Liver (tissue), 9 donors: Measurements from ENCODE around the gene GLI3. TPM values are rescaled to one million over a fixed set of nuclear protein-coding genes. Genes with fewer than 3 reads are reported as not detected.

ENCODE experiments used
- DNase-seq: peaks from one replicate; pipeline ENCODE4 v3.0.0-alpha.2; 2017; ENCODE audit warnings: low spot score
- H3K27ac ChIP-seq, 2 donors: one replicate each; pipeline ENCODE4 v1.7.0; 2013; ENCODE audit warnings: inconsistent platforms in 2 of 2, low read length in 2 of 2, control low read depth in 1 of 2, low read depth in 1 of 2, mild to moderate bottlenecking in 1 of 2
- H3K27me3 ChIP-seq, 4 donors: one replicate each; pipeline versions ENCODE4 v1.6.1 to v1.7.0; 2013; ENCODE audit warnings: low read length in 3 of 4, inconsistent platforms in 1 of 4, mild to moderate bottlenecking in 1 of 4, moderate library complexity in 1 of 4; ENCODE audit not compliant: control insufficient read depth in 4 of 4, insufficient read depth in 4 of 4
- H3K36me3 ChIP-seq, 4 donors: one replicate each; pipeline versions ENCODE4 v1.6.1 to v1.7.0; 2013; ENCODE audit warnings: low read length in 3 of 4, mild to moderate bottlenecking in 3 of 4, low read depth in 1 of 4, moderate library complexity in 1 of 4; ENCODE audit not compliant: control insufficient read depth in 4 of 4, insufficient read depth in 3 of 4
- H3K4me1 ChIP-seq, 4 donors: one replicate each; pipeline versions ENCODE4 v1.6.1 to v1.7.0; 2013; ENCODE audit warnings: low read length in 3 of 4, mild to moderate bottlenecking in 3 of 4, moderate library complexity in 1 of 4; ENCODE audit not compliant: control insufficient read depth in 4 of 4, insufficient read depth in 4 of 4
- H3K4me3 ChIP-seq, 3 donors: one replicate each; pipeline versions ENCODE4 v1.6.1 to v1.7.0; 2013; ENCODE audit warnings: low read length in 3 of 3, control low read depth in 1 of 3, low read depth in 1 of 3, mild to moderate bottlenecking in 1 of 3
- H3K9ac ChIP-seq, 2 donors: one replicate each; pipeline ENCODE4 v1.7.0; 2013; ENCODE audit warnings: low read length in 2 of 2, mild to moderate bottlenecking in 2 of 2, moderate library complexity in 2 of 2, control low read depth in 1 of 2, low read depth in 1 of 2
- H3K9me3 ChIP-seq, 4 donors: one replicate each; pipeline versions ENCODE4 v1.6.1 to v1.7.0; 2013; ENCODE audit warnings: low read length in 3 of 4; ENCODE audit not compliant: control insufficient read depth in 4 of 4
- ATF3 ChIP-seq: IDR thresholded peaks from 2 replicates; pipeline ENCODE4 v1.6.1; 2016; ENCODE audit warnings: antibody characterized with exemption
- CTCF ChIP-seq: fragments of 150-350 bp; IDR thresholded peaks from 2 replicates; pipeline ENCODE4 v1.5.1; 2017; ENCODE audit warnings: improper control_type of control experiment, low read depth, low read length; ENCODE audit not compliant: missing input control
- EGR1 ChIP-seq, 2 donors: IDR thresholded peaks; 2 replicates each; pipeline ENCODE4 v1.6.1; 2016 to 2018; ENCODE audit warnings: antibody characterized with exemption in 2 of 2, low read depth in 2 of 2
- FOXA1 ChIP-seq: IDR thresholded peaks from 2 replicates; pipeline ENCODE4 v1.6.1; 2016; ENCODE audit warnings: antibody characterized with exemption
- FOXA2 ChIP-seq: IDR thresholded peaks from 2 replicates; pipeline ENCODE4 v1.6.1; 2016; ENCODE audit warnings: antibody characterized with exemption
- GABPA ChIP-seq, 2 donors: IDR thresholded peaks in 1 of 2; conservative IDR thresholded peaks in 1 of 2; 2 replicates each; pipeline ENCODE4 v1.6.1; 2016; ENCODE audit warnings: antibody characterized with exemption in 2 of 2, mild to moderate bottlenecking in 1 of 2, moderate library complexity in 1 of 2
- HNF4A ChIP-seq, 2 donors: conservative IDR thresholded peaks; 2 replicates each; pipeline ENCODE4 v1.6.1; 2016; ENCODE audit warnings: antibody characterized with exemption in 2 of 2, mild to moderate bottlenecking in 2 of 2
- HNF4G ChIP-seq: IDR thresholded peaks from 2 replicates; pipeline ENCODE4 v1.6.1; 2016; ENCODE audit warnings: antibody characterized with exemption
- JUND ChIP-seq, 2 donors: IDR thresholded peaks; 2 replicates each; pipeline ENCODE4 v1.6.1; 2016; ENCODE audit warnings: antibody characterized with exemption in 2 of 2
- MAX ChIP-seq: IDR thresholded peaks from 2 replicates; pipeline ENCODE4 v1.6.1; 2016; ENCODE audit warnings: antibody characterized with exemption
- NR2F2 ChIP-seq: IDR thresholded peaks from 2 replicates; pipeline ENCODE4 v1.6.1; 2016; ENCODE audit warnings: antibody characterized with exemption
- RAD21 ChIP-seq, 2 donors: IDR thresholded peaks; 2 replicates each; pipeline ENCODE4 v1.6.1; 2016; ENCODE audit warnings: antibody characterized with exemption in 2 of 2, mild to moderate bottlenecking in 2 of 2
- REST ChIP-seq: IDR thresholded peaks from 2 replicates; pipeline ENCODE4 v1.6.1; 2016; ENCODE audit warnings: antibody characterized with exemption, mild to moderate bottlenecking
- RXRA ChIP-seq, 2 donors: IDR thresholded peaks; 2 replicates each; pipeline ENCODE4 v1.6.1; 2017 to 2018; ENCODE audit warnings: antibody characterized with exemption in 2 of 2, mild to moderate bottlenecking in 1 of 2
- SP1 ChIP-seq: IDR thresholded peaks from 2 replicates; pipeline ENCODE4 v1.6.1; 2018; ENCODE audit warnings: antibody characterized with exemption, mild to moderate bottlenecking
- TAF1 ChIP-seq: conservative IDR thresholded peaks from 2 replicates; pipeline ENCODE4 v1.6.1; 2016; ENCODE audit warnings: antibody characterized with exemption, mild to moderate bottlenecking
- ZBTB33 ChIP-seq: IDR thresholded peaks from 2 replicates; pipeline ENCODE4 v1.6.1; 2016; ENCODE audit warnings: antibody characterized with exemption
- WGBS: extraction: QIAGEN DNeasy Blood & Tissue Kit; methylation state at CpG from one replicate; pipeline ENCODE4 v1.1.7; 2013; 5-methylcytosine and 5-hydroxymethylcytosine counted together
- polyA plus RNA-seq, 2 donors: library from polyadenylated mRNA; stranded (reverse) in 1 of 2; unstranded in 1 of 2; fragments of 200-250 nt in 1 of 2; fragments of >200 nt in 1 of 2; fragmentation: Nextera tagmentation in 1 of 2; extraction: Ambion mirVana in 1 of 2; gene quantifications; one replicate each; pipeline versions ENCODE4 v1.2.1 to v1.2.3, GENCODE V29; 2013 to 2015
- total RNA-seq, 2 donors: library from RNA; depleted of rRNA; stranded (reverse); fragments of >200 nt; gene quantifications; one replicate each; pipeline ENCODE4 v1.2.3, GENCODE V29; 2014
- donor health status: healthy.
- donor health status: healthy.
- donor health status: healthy.
- donor health status: healthy.
- donor health status: healthy.

Gene GLI3
- total and polyA plus RNA-seq, 4 donors: 0.09 to 0.42 (median 0.26) TPM

GRCh38 chr7:42099066-42099465 lies 137.9 kb downstream of the GLI3 start:
- WGBS: 82% methylated on average over 4 of the region's 4 CpGs
- no peak for TF ChIP-seq HNF4A (conservative IDR thresholded peaks at IDR 0.05)
- no peak for TF ChIP-seq TAF1
- H3K9me3 ChIP-seq: no peaks in the 10 kb centered on the region
- no peaks in the 10 kb centered on the region for H3K36me3 ChIP-seq
- peaks cover 0 to 3% (median 1%) of the 10 kb centered on the region in 4 donors for H3K27me3 ChIP-seq
- no peaks in the 10 kb centered on the region for H3K4me1 ChIP-seq
- no peak overlapping the region for H3K4me3 ChIP-seq
- no peak overlapping the region for H3K9ac ChIP-seq
- no peak for DNase-seq
- no peak overlapping the region for H3K27ac ChIP-seq

- Histone ChIP-seq H3K36me3 (no peaks in the 10 kb centered on the region), H3K27ac (no peak overlapping the region), H3K27me3 (peaks cover 0 to 3% (median 1%) of the 10 kb centered on the region in 4 donors), H3K9ac (no peak overlapping the region), H3K4me1 (no peaks in the 10 kb centered on the region), H3K4me3 (no peak overlapping the region), H3K9me3 (no peaks in the 10 kb centered on the region)
- 82% methylated on average over 5 of the region's 5 CpGs for WGBS
- TF ChIP-seq FOXA1 (no peak), MAX (no peak), FOXA2 (no peak), HNF4G (no peak), RXRA (IDR thresholded peaks at IDR 0.05) (no peak), GABPA (IDR thresholded peaks at IDR 0.05 in 1 of 2, conservative IDR thresholded peaks at IDR 0.05 in 1 of 2) (no peak), RAD21 (IDR thresholded peaks at IDR 0.05) (no peak), EGR1 (IDR thresholded peaks at IDR 0.05; ENCODE audit: low read depth in 2 of 2) (no peak), NR2F2 (no peak), REST (no peak), CTCF (no peak), HNF4A (conservative IDR thresholded peaks at IDR 0.05) (no peak), JUND (IDR thresholded peaks at IDR 0.05) (no peak), TAF1 (no peak), ZBTB33 (no peak), ATF3 (no peak), SP1 (no peak)
- DNase-seq: no peak
Observed at GRCh38 chr7:42097752-42098151, 139.3 kb downstream of the GLI3 start.
